Prostate gland (tissue), 2 donors: ENCODE measurements around the gene LRRTM4.

Experiments
- POLR2A ChIP-seq: fragments of 450-650 bp; IDR thresholded peaks from one replicate; pipeline ENCODE4 v1.6.1; 2016; ENCODE audit warnings: antibody characterized with exemption, mild to moderate bottlenecking
- TF ChIP-seq, protein P1 (sequence below), 4 experiments: fragments of 200-600 bp in 2 of 4; fragments of 450-650 bp in 2 of 4; sonication (generic) in 2 of 4; IDR thresholded peaks; 1 replicate in 3 of 4; 2 replicates in 1 of 4; pipeline ENCODE4 v1.5.1; 2016 to 2019; ENCODE audit warnings: antibody characterized with exemption in 4 of 4, mild to moderate bottlenecking in 2 of 4, moderate library complexity in 2 of 4

DNA sequence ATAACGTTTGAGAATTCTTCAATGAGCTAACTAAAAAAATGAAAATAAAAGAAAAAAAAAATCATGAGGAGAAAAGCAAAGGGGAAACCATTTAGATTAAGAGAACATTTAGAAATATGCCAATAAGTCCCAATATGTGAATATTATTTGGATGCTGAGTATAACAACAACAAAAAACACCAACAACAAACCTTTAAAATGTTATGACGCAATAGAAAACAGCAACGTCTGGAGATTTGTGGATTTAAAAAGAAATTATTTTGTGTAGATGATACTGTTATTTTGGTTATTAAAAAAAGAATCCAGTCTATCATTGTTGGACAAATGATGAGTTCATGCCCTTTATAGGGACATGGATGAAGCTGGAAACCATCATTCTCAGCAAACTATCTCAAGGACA is 417.2 kb downstream of the LRRTM4 start:
- TF ChIP-seq, protein P1, sequence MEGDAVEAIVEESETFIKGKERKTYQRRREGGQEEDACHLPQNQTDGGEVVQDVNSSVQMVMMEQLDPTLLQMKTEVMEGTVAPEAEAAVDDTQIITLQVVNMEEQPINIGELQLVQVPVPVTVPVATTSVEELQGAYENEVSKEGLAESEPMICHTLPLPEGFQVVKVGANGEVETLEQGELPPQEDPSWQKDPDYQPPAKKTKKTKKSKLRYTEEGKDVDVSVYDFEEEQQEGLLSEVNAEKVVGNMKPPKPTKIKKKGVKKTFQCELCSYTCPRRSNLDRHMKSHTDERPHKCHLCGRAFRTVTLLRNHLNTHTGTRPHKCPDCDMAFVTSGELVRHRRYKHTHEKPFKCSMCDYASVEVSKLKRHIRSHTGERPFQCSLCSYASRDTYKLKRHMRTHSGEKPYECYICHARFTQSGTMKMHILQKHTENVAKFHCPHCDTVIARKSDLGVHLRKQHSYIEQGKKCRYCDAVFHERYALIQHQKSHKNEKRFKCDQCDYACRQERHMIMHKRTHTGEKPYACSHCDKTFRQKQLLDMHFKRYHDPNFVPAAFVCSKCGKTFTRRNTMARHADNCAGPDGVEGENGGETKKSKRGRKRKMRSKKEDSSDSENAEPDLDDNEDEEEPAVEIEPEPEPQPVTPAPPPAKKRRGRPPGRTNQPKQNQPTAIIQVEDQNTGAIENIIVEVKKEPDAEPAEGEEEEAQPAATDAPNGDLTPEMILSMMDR (IDR thresholded peaks at IDR 0.05) = no peak
- TF ChIP-seq POLR2A = no peak
